Esophagus muscularis mucosa (tissue), 4 donors: ENCODE measurements around the gene FUT4. TPM values are rescaled to one million over a fixed set of nuclear protein-coding genes. Genes with fewer than 3 reads are reported as not detected.

Source experiments
- DNase-seq: peaks from one replicate; pipeline ENCODE4 v3.0.0-alpha.2; 2017; ENCODE audit errors: extremely low spot score
- H3K27ac ChIP-seq, 4 donors: fragments of 200-600 bp; sonication (generic); replicated peaks in 1 of 4; 1 replicate in 3 of 4; 2 replicates in 1 of 4; pipeline ENCODE4 v1.5.1; 2016 to 2019; ENCODE audit warnings: mild to moderate bottlenecking in 1 of 4
- H3K27me3 ChIP-seq, 4 donors: fragments of 200-600 bp; sonication (generic); one replicate each; pipeline versions ENCODE4 v1.5.1 to v1.6.0; 2016 to 2019
- H3K36me3 ChIP-seq, 4 donors: fragments of 200-600 bp; sonication (generic); one replicate each; pipeline ENCODE4 v1.5.1; 2016 to 2019
- H3K4me1 ChIP-seq, 4 donors: fragments of 200-600 bp; sonication (generic); one replicate each; pipeline ENCODE4 v1.5.1; 2016 to 2019
- H3K4me3 ChIP-seq, 4 donors: fragments of 200-600 bp; sonication (generic); 1 replicate in 2 of 4; 2 replicates in 2 of 4; pipeline ENCODE4 v1.5.1; 2016 to 2019; ENCODE audit warnings: mild to moderate bottlenecking in 4 of 4, moderate library complexity in 1 of 4
- H3K9me3 ChIP-seq, 4 donors: fragments of 200-600 bp; sonication (generic); 1 replicate in 3 of 4; 2 replicates in 1 of 4; pipeline ENCODE4 v1.5.1; 2016 to 2019
- EP300 ChIP-seq: sonication (generic); formaldehyde crosslinking; IDR thresholded peaks from one replicate; pipeline ENCODE4 v1.6.1; 2017; ENCODE audit warnings: antibody characterized with exemption
- POLR2A ChIP-seq: fragments of 450-650 bp; IDR thresholded peaks from one replicate; pipeline ENCODE4 v1.6.1; 2017; ENCODE audit warnings: antibody characterized with exemption, moderate library complexity, mild to moderate bottlenecking, low read depth
- POLR2AphosphoS5 ChIP-seq, 2 donors: sonication (generic); formaldehyde crosslinking; IDR thresholded peaks; one replicate each; pipeline ENCODE4 v1.6.1; 2017; ENCODE audit warnings: antibody characterized with exemption in 2 of 2
- WGBS: methylation state at CpG from one replicate; pipeline ENCODE4 v1.1.5; 2018; 5-methylcytosine and 5-hydroxymethylcytosine counted together
- intact Hi-C: fragments of 100-400 bp; cut with DNase I; formaldehyde crosslinking; loops from one replicate; pipeline ENCODE4 v1.15.1; 2023
- total RNA-seq, 4 donors: library from RNA; depleted of rRNA; stranded (reverse); fragments of >200 nt; gene quantifications; one replicate each; pipeline versions ENCODE4 v1.1.0 to v1.2.1, GENCODE V29; 2016
- TF ChIP-seq, protein P1 (sequence below), 3 experiments: fragments of 200-600 bp in 2 of 3; fragments of 450-650 bp in 1 of 3; sonication (generic) in 2 of 3; IDR thresholded peaks; one replicate each; pipeline ENCODE4 v1.5.1; 2017 to 2019; ENCODE audit warnings: antibody characterized with exemption in 3 of 3, mild to moderate bottlenecking in 2 of 3, moderate library complexity in 1 of 3

FUT4 gene
- total RNA-seq, 4 donors from 2014 or later = 5.5 to 8.8 (median 7.2) TPM

DNA sequence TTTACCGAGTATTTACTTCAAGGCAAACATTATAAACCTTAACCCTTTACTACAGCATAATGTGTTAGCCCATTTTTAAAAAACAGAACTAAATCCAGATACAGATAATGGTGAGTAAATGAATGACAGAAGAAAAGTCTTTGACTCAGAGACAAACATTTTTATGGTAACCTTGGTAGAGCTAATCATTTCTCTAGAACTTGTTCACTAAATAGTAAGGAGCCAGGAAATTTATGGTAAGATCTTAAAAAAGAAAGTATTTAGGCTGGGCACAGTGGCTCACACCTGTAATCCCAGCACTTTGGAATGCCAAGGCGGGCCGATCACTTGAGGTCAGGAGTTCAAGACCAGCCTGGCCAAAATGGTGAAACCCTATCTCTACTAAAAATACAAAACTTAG is 11.5 kb upstream of the FUT4 start:
- WGBS = 95% methylated on average over 3 of the region's 3 CpGs
- intact Hi-C loops = no loop called here
- no peak overlapping the region for H3K4me3 ChIP-seq
- no peaks in the 10 kb centered on the region for H3K9me3 ChIP-seq
- no peak for DNase-seq
- peaks cover 0 to 5% (median 2%) of the 10 kb centered on the region in 4 donors for H3K4me1 ChIP-seq
- TF ChIP-seq POLR2A = no peak
- TF ChIP-seq, protein P1, sequence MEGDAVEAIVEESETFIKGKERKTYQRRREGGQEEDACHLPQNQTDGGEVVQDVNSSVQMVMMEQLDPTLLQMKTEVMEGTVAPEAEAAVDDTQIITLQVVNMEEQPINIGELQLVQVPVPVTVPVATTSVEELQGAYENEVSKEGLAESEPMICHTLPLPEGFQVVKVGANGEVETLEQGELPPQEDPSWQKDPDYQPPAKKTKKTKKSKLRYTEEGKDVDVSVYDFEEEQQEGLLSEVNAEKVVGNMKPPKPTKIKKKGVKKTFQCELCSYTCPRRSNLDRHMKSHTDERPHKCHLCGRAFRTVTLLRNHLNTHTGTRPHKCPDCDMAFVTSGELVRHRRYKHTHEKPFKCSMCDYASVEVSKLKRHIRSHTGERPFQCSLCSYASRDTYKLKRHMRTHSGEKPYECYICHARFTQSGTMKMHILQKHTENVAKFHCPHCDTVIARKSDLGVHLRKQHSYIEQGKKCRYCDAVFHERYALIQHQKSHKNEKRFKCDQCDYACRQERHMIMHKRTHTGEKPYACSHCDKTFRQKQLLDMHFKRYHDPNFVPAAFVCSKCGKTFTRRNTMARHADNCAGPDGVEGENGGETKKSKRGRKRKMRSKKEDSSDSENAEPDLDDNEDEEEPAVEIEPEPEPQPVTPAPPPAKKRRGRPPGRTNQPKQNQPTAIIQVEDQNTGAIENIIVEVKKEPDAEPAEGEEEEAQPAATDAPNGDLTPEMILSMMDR (IDR thresholded peaks at IDR 0.05) = no peak
- TF ChIP-seq EP300 = no peak
- TF ChIP-seq POLR2AphosphoS5 (IDR thresholded peaks at IDR 0.05) = no peak
- no peaks in the 10 kb centered on the region for H3K36me3 ChIP-seq
- no peaks in the 10 kb centered on the region for H3K27me3 ChIP-seq
- H3K27ac ChIP-seq = no peak overlapping the region

DNA sequence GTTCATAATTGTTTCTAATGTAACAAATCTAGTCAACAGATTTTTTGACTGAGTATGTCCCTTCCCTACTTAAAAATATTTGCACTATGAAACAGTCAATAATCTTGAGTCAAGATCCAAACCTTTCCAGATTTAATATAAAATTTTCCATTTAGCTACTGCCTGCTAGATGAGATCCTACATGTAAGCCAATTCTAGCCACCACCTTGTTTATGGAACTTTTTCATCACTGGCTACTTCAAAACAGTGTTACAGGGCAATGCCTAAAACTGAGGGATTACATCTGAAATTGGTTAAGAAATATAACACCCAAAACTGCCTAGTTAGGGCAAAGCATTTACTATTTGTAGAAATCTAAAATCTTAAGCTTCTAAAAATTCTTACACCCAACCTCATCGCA is 10.5 kb upstream of the FUT4 start:
- H3K36me3 ChIP-seq = no peaks in the 10 kb centered on the region
- TF ChIP-seq POLR2A = no peak
- TF ChIP-seq, protein P1 (IDR thresholded peaks at IDR 0.05) = no peak
- H3K9me3 ChIP-seq = no peaks in the 10 kb centered on the region
- no peak for DNase-seq
- no peaks in the 10 kb centered on the region for H3K27me3 ChIP-seq
- 86% methylated on average over 1 of the region's 1 CpG for WGBS
- no peak overlapping the region for H3K4me3 ChIP-seq
- H3K27ac ChIP-seq = no peak overlapping the region
- intact Hi-C loops = no loop called here
- H3K4me1 ChIP-seq = peaks cover 0 to 5% (median 4%) of the 10 kb centered on the region in 4 donors

DNA sequence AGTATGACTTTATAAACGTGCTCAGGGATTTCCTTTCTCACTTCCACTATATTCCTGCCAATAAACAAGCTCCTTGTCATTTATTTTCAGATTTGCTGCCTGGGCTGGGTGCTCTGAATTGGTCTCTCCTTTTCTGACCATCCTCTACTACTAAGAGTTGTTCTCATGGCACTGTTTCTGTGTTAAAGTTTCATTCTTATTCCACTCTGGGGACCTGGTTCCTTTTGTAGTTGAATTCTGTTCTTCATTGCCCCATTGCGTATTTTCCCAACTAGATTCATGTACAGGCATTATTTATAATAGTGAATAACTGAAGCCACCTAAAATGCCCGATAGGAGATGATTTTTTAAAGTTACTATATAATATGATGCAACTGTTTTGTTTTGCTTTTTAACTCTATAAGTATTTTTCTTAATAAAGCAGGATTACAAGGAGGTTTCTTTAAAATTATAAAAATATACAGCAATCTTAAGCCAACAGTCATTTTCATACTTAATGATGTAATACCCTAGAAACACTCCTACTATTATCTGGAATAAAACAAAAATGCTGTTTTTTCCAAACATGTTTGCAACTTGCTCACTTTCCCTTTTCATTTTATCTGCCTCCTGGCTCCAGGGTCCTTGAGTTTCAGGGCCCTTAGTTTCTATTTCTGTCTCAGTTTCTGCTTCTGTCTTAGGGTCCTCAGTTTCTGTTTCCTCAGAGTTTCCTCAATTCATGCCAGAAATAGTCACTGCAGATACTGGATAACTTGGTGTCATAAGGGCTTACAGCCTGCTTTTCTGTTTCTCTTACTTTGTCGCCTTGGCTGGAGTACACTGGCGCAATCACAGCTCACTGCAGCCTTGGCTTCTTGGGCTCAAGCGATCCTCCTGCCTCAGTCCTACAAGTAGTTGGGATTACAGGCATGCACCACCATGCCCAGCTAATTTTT is 9.8 kb upstream of the FUT4 start:
- no peaks in the 10 kb centered on the region for H3K36me3 ChIP-seq
- TF ChIP-seq EP300 = no peak
- peaks cover 0 to 5% (median 4%) of the 10 kb centered on the region in 4 donors for H3K4me1 ChIP-seq
- intact Hi-C loops = no loop called here
- DNase-seq = no peak
- H3K4me3 ChIP-seq = no peak overlapping the region
- H3K9me3 ChIP-seq = no peaks in the 10 kb centered on the region
- no peak overlapping the region for H3K27ac ChIP-seq
- no peaks in the 10 kb centered on the region for H3K27me3 ChIP-seq
- 72% methylated on average over 6 of the region's 6 CpGs for WGBS

DNA sequence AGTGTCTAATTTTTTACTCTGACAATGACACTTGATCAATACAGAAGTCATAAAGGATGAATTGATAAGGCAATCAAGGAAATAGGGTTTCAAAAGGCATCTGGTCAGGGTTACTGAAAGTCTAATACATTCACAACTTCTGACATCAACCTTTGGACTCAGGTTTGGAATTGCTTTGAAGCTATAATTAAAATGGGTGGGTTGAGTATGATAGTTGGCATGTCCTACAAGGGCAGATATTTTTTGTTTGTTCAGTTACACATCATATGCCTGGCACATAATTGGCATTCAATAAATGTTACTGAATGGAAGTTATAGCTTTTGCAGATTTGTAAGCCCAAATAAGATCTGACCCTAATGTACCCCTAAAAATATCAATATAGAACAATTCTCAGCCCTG is 7.3 kb upstream of the FUT4 start:
- TF ChIP-seq EP300 (no peak), POLR2AphosphoS5 (IDR thresholded peaks at IDR 0.05) (no peak), POLR2A (no peak)
- TF ChIP-seq, protein P1 (IDR thresholded peaks at IDR 0.05) = no peak
- DNase-seq = no peak
- intact Hi-C loops = no loop called here
- Histone ChIP-seq H3K36me3 (no peaks in the 10 kb centered on the region), H3K9me3 (no peaks in the 10 kb centered on the region), H3K4me3 (no peak overlapping the region), H3K4me1 (peaks cover 0 to 5% (median 4%) of the 10 kb centered on the region in 4 donors), H3K27ac (no peak overlapping the region), H3K27me3 (no peaks in the 10 kb centered on the region)

DNA sequence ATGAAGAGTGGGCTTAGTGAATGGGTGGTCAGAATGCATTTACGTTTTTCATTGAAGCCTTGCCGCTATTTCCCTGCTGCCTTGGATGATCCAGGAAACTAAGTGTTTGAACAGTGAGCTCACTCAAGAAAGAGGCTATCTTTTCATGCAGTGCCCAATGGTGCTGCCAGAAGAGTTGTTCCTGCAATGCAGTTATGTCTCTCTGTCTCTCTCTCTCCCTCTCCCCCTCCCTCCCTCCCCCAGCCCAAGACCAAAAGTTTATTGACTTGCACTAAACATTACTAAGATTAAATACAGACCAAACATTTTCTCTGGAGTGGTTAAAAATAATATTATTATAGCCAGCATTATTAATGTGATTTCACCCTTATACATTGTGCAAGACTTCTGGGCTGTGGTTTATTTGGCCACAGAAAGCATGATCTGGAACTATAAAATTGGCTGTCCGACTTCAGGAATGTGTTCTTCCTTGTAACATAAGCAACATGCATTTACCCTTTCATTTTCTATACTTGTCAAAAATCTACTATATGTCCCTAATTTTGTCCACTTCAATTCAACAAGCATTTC is 6.6 kb upstream of the FUT4 start:
- H3K36me3 ChIP-seq = no peaks in the 10 kb centered on the region
- 53% methylated on average over 3 of the region's 3 CpGs for WGBS
- intact Hi-C loops = no loop called here
- H3K27me3 ChIP-seq = no peaks in the 10 kb centered on the region
- DNase-seq = no peak
- H3K4me1 ChIP-seq = peaks cover 0 to 5% (median 4%) of the 10 kb centered on the region in 4 donors
- no peak for TF ChIP-seq POLR2A
- TF ChIP-seq, protein P1 (IDR thresholded peaks at IDR 0.05) = no peak
- TF ChIP-seq POLR2AphosphoS5 (IDR thresholded peaks at IDR 0.05) = no peak
- no peak for TF ChIP-seq EP300
- H3K27ac ChIP-seq = no peak overlapping the region
- no peak overlapping the region for H3K4me3 ChIP-seq
- no peaks in the 10 kb centered on the region for H3K9me3 ChIP-seq
